Smooth muscle cell of the brain vasculature (primary cell): ENCODE measurements around the gene TRIM44.
"Not testable (repeated sequence)": the region's sequence is repeated elsewhere in the genome, so short reads cannot be mapped to it uniquely, and the experiment has no call there.

Source experiments
- DNase-seq: peaks from one replicate; pipeline ENCODE4 v3.0.0-alpha.2; 2012; ENCODE audit warnings: low read depth, low spot score

The TRIM44 gene

DNA sequence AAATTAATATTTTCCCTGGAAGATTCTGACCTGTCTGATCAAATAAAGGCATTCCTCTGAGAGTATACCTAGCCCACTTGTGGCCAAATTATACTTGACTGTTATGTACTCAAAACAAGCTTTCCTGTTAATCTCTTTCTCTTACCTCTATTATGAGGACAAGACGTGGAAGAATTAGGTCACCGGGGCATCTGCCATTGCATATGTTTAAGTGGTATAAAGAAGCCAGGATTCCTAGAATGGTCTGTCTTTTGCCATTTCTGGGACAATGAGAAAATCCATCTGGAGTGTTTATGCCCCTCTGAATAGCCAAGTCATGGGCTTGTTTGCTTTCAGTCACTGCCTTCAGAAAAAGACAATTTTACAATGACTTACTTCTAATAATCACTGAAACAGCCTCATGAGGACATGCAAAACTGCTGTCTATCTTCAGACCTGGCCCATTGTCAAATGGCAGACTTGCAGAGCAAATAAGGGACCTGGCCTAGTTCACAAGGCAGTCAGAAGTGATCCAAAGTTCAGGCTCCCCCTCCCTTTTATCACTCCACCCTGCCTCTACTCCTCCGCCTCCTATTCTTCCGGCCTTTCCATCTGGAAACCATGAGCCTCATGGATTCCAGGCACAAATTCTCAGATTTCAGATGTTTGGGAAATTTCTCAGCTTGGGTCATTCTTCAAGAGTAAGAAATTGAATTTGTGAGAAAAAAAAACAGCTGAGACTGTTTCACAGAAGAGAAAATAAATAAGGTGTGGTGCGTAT is 153.2 kb downstream of the TRIM44 start:
- DNase-seq, result peak; percentile 43

DNA sequence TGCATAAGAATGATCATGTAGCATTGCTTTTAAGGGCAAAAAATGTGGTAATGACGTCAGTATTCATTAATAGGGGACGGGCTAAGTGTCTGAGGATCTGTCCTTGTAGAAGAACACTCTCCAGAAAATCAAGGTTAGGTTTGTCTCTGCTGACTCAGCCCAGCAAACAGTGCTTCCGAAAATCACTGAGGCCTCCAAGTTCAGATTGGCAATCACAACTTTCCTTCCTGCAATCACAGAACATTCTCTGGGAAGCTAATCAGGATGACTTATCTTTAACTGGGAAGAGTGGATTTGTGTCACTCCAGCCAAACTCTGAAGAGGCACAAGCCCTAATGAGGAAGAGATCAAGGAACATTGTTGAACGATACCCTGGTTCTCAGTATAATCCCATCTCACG is 158.0 kb downstream of the TRIM44 start:
- DNase-seq, result no peak

DNA sequence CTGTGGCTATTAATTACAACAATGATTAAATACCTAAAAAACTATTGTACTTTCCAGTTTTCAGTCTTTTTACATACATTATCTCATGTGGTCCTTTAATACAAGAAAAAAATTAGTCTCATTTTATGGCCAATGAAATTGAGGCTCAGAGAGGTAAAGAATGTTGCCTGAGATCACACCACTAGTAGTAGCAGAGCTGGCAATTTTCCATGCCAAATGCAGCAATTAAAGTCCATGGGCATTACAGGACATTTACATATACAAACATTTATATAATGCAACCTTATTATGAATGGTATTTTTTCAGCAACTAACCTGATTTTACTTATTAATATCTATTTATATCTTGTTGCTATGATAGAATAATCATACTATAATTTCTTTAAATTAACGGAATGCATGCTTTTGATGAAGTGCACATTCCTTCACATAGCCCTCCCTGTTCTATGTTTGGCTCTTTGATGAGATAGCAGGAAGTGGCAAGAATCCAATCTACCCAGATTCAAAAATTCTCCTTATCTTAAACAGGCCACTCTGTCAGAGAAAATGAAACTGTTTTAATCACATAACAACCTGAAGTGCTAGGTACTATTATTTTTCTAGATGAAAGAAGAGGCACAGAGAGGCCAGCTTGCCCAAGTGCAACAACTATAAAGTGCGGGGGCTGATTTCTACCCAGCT is 160.4 kb downstream of the TRIM44 start:
- DNase-seq, result no peak

DNA sequence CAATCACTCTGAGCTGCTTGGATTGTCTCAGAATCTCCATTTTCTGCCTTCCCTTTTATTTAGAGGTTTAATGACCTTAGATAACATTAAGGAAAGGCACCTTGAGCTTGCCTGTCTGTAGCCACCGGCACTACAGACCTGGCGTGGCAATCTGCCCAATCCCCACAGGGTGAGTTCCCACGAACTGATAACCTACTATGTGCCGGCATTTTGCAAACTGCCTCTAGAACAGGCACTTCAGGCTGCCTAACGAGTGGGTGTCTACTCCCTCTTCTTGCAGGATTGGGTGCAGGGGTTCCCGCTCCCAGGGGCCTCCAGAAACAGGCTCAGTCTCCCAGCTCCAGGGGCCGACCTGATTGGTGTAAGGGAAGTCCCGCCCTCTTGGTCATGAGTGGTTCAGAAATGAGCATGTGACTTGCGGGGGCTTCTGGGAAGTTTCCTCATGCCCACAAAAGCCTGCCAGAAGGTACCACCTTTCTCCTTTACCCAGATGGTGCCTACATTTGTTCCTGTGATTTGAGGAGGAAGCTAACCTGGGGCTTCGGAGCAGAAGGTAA is 161.2 kb downstream of the TRIM44 start:
- no peak for DNase-seq

DNA sequence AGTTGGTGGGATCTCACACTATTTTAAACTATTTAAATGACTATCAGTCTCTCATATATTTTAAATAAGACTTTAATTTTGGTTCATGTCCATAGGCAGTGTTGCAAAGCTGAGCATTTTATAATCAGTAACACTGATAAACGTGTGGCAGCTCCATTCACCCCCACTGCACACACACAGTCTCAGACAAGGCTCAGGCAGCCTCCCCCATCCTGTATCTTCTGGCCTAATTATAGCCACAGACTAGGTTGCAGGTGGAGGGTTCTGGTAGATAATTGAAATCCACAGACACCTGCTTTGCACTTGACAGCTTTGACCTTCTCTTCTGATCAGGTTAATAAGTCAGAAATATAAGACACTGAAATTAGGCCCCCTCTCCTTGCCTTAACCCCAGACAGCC is 162.8 kb downstream of the TRIM44 start:
- DNase-seq, result no peak

DNA sequence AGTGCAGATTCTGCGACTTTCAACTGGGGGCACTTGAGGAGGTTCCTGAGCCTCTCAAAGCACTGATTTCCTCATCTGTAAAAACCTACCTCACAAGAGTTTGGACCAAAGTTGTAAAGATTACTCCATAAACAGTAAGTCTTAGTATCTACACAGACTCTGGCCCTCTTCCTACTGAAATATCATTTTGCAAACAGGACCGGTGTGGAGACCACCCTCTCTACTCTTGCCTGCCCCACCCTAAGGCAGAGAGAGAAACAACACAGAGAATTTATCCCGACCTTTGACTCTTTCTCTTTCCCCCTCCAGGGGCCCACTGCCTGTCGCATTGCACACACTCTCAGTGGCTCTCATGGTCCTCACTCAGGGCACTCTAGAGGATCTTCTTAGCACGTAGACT is 163.4 kb downstream of the TRIM44 start:
- DNase-seq, result no peak

DNA sequence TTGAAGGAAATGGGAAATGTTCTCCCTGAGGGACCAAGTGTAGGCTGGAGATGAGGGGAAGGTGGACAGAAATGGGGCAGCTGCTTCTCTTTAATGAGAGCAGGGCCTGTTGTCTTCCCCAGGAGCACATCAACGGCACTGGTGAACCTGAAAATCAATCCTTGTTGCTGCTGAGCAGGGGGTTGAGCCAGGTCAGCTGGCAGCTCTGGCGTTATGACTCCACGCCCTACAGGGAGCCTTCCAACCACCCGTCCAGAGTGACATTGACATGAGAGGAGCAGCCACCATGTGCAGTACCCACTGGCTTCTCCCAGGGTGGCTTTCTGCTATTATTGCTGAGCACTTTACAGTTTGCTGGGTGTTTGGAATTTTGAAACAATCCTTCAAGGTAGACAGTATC is 164.4 kb downstream of the TRIM44 start:
- no peak for DNase-seq

DNA sequence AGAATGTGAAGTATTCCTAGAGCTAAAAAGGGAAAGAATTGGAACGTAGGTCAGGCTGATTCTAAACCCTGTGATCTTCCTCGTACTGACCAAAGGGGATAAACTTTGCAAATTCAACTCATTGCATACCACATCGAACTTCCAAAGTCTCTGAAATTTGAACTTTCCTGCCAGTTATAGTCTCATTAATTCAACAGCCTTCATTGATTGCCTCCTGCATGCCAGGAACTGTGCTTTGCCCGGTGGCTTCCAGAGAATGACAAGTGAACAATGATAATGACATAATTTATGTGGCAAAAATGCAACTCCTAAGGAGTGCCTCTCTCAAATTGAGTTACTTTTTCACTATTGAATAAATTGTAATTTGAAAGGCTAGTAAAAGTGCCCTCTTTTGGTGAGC is 173.6 kb downstream of the TRIM44 start:
- DNase-seq, result no peak

DNA sequence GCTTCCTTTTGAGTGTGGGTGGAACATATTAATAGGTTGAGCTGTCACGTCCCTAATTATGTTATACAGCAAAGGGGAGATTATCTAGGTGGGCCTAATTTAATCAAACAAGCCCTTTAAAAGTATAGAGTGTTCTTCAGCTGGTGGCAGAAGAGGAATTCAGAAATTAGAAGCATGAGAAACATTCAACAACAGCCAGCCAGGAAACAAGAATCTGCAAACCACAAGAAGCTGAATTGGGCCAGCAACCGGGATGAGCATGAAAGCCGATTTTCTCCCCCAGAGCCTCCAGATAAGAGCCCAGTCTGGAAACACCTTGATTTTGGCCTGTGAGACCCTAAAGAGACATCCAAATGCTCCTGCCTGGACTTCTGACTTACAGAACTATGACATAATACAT is 175.5 kb downstream of the TRIM44 start:
- no peak for DNase-seq

DNA sequence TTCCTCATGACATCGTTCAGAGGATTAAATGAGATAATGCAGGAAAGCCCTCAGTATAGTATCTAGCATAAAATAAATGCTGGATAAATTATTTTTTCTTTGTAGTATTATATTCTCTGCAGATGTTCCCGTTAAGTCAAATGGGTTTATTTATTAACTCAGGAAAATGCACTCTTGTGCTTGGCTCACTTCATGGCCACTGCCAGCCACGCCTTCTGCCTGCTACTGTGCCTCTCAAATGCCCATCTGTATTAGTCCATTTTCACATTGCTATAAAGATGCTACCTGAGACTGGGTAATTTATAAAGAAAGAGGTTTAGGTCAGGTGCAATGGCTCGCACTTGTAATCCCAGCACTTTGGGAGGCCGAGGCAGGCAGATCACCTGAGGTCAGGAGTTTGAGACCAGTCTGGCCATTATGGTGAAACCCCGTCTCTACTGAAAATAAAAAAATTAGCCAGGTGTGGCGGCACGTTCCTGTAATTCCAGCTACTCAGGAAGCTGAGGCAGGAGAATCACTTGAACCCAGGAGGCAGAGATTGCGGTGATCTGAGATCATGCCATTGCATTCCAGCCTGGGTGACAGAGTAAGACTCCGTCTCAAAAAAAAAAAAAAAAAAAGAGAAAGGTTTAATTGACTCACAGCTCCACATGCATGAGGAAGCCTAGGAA is 176.3 kb downstream of the TRIM44 start:
- DNase-seq, result not testable (repeated sequence)

DNA sequence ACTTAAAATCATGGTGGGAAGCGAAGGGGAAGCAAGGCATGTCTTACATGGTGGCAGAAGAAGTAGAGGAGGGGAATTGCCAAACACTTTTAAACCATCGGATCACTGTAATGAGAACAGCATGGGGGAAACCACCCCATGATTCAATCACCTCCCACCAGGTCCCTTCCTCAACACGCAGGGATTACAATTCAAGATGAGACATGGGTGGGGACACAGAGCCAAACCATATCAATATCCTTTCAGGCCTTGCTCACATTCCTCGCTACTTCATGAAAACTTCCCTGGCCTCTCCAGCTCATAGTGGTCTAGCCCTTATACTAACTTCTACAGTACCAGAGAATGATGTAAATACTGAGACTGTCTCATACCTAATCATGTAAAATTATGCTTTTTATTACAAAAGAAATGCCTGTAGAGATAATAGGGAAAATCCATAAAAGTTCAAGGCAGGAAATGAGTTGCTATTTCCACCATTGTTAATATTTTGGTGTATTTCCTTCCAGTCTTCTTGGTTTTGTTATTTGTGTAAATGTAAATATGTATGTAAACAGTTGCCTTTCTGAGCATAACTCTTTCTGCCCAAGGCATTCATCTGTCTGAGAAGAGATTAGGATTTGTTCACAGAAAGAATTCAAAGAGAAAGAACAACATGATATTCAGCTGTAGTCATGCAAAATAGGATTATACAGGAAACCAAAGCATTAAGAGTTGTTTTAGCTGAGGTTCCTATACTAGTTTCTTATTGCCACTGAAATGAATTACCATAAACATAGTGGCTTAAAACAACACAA is 177.0 kb downstream of the TRIM44 start:
- DNase-seq, result no peak

DNA sequence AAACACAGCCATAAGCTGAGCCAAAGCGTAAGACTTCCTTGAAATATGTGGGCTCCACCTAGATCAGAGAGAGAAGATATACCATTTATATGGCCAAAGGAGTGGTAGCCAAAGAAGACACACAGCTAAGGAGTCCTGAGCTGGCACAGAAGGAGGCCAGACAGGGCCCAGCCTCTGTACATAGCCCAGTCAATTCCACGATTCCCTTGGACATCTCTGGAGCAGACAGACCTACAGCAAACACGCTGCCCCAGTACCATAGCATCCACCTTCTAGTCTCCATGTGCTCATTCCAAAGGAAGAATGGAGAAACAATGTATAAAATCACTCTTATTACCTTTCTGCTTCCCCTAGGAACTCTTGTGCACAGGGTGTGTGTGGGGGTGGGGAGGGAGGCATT is 179.2 kb downstream of the TRIM44 start:
- no peak for DNase-seq

DNA sequence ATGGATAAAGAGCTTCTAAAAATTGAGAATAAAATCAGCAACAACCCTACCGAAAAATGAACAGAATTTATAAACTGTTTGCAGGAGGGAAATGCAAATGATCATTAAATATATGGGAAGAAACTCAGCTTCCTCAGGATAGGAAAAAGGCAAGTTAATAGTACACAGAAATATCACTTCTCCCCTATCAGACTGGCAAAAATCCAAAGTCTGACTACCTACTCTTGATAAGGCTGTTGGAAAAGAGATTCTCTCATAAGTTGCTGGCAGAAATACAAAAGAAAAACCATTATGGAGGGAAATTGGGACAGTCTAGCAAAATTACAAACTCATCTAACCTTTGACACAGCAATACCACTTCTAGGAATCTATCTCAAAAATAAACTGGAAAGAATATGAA is 180.4 kb downstream of the TRIM44 start:
- no peak for DNase-seq

DNA sequence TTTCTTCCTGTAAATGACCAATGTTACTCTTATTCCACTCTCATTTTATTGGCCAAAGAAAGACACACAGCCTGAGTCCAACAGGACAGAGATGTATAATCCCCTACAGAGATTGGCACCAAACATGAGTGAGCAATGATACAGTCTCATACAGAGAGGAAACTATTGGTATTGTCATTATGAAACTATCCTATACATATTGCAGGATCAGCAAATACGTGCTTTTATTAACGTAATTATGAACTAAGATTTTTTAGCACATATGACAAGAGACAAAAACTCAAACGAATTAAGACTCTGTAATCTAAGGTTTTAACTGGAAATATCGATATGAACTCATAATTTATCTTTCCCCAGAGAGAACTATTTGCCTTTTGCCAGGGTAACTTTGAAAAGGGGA is 182.0 kb downstream of the TRIM44 start:
- no peak for DNase-seq

DNA sequence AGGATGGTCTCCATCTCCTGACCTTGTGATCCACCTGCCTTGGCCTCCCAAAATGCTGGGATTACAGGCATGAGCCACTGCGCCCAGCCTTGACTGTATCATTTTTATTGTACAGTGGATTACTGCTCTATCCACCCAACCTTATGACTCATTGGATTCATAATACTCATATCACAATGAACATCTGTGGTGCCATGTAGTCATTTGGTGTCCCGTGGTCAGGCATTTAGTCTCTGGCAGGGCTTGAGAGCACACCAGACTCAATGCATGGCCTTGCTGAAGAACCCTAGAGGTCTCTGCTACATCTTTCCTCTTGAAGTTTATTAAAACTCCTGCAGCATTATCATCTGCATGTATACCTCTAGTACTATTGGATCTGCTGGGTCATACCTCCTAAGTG is 183.3 kb downstream of the TRIM44 start:
- no peak for DNase-seq

DNA sequence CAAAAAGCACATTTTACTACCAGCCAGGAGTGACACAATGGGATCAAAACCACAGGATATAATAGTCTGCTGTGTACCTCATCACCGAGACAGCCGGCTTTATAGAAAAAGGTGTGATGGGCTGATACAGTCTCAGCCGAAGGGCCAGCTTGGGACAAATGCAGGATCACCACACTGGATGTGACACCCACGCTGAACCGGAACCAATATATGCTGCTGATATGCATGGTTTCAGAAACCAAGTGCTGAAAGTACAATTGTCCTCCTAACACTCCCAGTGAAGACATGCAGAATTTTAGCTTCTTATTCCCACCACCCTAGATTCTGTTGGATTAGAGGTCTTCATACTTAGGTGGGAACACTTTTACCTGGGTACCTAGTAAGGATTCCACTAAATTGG is 184.3 kb downstream of the TRIM44 start:
- no peak for DNase-seq

DNA sequence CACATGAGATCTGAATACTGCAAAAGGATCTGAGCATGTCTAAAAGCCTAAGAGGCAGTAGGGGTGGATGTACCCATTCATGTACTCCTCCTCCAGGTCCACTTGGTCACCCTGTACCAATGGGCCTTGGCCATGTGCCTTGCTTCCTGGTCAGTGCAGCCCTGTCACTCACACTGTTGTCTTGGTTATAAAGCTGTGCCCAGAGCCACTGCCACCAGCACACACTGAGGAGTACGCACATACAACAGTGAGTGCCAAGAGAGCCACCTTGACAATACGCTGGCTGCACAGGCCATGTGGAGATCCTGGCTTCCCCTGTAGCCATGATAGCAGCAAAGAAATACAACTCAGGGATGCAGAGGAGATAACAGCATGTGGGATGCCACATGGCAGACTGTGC is 184.9 kb downstream of the TRIM44 start:
- DNase-seq, result no peak

DNA sequence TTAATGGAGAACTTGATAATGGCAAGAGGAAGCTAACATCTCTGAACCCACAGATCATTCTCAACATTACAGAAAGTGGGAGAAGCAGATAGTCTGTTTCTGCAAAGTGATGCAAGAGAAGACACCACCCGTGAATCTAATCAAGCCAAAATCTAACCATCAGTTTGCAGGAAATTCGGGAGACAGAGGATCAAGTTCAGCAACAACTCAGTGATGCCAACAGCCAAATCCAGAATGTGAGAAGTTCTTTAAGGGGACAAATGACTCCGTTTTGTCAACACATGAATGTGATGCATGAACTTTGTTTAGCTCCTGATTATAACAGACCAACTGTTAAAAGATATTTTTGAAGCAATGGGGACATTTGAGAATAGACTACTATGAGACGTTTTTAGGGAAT is 186.0 kb downstream of the TRIM44 start:
- no peak for DNase-seq

DNA sequence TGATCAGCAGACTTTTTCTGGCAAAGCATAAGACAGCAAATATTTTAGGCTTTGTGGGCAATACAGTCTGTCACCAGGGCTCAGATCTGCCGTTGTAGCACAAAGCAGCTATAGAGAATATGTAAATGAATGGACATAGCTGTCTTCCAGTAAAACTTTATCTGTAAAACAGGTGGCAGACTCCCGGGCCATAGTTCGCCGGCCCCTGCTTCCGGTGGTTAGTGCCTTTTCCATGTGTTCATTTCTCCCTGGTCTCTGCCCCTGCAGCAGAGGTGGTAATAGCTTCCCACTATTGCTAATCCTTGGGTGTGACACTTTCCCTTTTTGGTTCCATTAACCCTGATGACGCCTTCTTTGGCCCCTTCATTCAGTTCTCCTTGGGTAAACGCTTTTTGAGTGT is 187.6 kb downstream of the TRIM44 start:
- no peak for DNase-seq

DNA sequence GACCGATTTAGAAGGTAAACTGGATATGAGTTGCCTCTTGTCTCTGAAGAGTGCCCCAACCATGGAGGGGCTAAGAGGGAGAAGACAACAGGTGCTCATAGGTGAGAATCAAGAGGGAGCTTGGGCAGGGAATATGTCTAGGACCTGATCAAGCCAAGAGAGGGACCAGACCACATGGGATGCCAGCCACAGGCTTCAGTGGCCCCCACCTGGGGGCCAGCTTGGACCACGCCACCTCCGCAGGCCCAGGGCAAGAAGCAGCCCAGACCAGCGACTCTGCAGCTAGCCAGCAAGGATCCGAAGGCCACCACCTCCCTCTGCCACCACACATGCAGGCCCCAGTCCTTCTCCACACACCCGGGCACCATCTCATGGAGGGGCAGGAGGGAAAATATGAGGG is 188.8 kb downstream of the TRIM44 start:
- DNase-seq, result no peak

DNA sequence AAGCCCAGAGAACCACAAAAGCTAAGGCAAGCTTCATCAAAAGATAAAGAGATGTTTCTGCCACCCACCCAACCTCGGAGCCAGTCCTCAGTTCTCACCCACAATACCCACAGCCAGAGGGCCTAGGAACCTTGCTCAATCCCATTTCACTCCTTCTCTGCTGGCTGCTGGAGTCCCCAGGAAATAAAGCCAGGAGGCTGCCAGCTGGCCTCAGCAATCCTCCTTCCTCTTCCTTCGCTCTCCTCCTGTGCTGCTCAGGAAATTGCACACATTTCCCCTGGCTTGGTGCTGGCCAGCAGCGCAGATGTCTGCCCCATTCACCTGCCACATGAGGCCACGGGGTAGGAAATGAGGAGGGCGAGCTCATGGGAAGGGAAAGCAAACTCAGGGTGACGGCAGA is 189.5 kb downstream of the TRIM44 start:
- DNase-seq, result no peak

DNA sequence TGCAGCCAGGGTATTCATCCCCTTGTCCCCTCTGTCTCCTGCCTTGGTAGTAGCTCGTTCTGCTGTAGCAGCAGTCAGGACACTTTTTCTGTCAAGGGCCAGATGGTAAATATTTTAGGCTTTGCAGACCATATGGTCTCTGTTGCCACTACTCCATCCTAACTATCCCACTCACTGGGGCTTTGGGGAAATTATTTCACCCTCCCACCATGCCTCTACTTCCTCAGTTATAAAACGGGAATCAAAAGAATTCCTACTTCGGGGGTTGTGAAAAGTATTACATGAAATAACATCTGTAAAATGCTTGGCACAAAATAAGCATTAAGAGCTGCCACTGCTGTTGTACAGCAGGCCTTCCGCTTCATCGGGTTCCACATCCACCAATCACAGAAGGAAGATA is 191.4 kb downstream of the TRIM44 start:
- no peak for DNase-seq
